Subcutaneous abdominal adipose tissue (tissue), 5 donors: ENCODE results near the gene CDKN2AIP.

Source experiments
- H3K27ac ChIP-seq: one replicate; pipeline ENCODE4 v1.7.0; 2013; ENCODE audit warnings: low read depth, mild to moderate bottlenecking, inconsistent platforms, low read length, moderate library complexity
- H3K27me3 ChIP-seq, 5 donors: one replicate each; pipeline ENCODE4 v1.7.0; 2013; ENCODE audit warnings: low read length in 5 of 5, inconsistent platforms in 1 of 5; ENCODE audit not compliant: control insufficient read depth in 5 of 5, insufficient read depth in 4 of 5
- H3K36me3 ChIP-seq, 5 donors: one replicate each; pipeline ENCODE4 v1.7.0; 2013; ENCODE audit warnings: low read length in 5 of 5; ENCODE audit not compliant: control insufficient read depth in 5 of 5, insufficient read depth in 5 of 5
- H3K4me1 ChIP-seq, 5 donors: one replicate each; pipeline ENCODE4 v1.7.0; 2013; ENCODE audit warnings: low read length in 5 of 5, mild to moderate bottlenecking in 3 of 5, moderate library complexity in 1 of 5; ENCODE audit not compliant: control insufficient read depth in 5 of 5, insufficient read depth in 5 of 5
- H3K4me3 ChIP-seq, 5 donors: one replicate each; pipeline ENCODE4 v1.7.0; 2013; ENCODE audit warnings: low read length in 5 of 5, low read depth in 1 of 5
- H3K9ac ChIP-seq, 5 donors: one replicate each; pipeline ENCODE4 v1.7.0; 2013; ENCODE audit warnings: low read length in 5 of 5, mild to moderate bottlenecking in 4 of 5, moderate library complexity in 3 of 5
- H3K9me3 ChIP-seq, 5 donors: one replicate each; pipeline ENCODE4 v1.7.0; 2013; ENCODE audit warnings: low read length in 5 of 5; ENCODE audit not compliant: control insufficient read depth in 5 of 5
- donor health status: healthy.
- donor health status: healthy.
- donor health status: healthy.
- donor health status: healthy.
- donor health status: healthy.

CDKN2AIP gene

DNA sequence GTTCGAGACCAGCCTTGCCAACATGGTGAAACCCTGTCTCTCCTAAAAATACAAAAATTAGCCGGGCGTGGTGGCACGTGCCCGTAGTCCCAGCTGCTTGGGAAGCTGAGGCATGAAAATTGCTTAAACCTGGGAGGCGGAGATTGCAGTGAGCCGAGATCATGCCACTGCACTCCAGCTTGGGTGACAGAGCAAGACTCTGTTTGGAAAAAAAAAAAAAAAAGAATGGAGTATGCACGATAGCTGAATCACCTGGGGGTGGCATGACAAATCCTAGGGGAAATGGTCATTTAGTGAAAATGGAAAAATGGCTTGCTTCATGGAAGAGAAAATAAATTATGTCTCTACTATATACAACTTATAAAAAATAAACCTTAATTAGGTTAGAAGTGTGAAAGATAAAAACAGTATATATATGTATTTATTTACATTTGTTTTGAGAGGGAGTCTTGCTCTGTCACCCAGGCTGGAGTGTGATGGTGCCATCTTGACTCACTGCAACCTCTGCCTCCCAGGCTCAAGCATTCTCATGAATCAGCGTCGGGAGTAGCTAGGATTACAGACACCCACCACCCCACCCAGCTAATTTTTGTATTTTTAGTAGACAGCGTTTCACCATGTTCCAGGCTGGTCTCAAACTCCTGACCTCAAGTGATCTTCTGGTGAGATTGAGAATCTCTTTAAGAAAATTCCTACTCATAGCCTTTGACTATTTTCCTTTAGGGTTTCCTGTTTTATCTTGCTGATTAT is 41.1 kb downstream of the CDKN2AIP start:
- H3K27ac ChIP-seq, result no peak overlapping the region
- H3K9me3 ChIP-seq, result no peaks in the 10 kb centered on the region
- H3K27me3 ChIP-seq, result no peaks in the 10 kb centered on the region
- no peak overlapping the region for H3K9ac ChIP-seq
- no peak overlapping the region for H3K4me3 ChIP-seq
- H3K4me1 ChIP-seq, result no peaks in the 10 kb centered on the region
- H3K36me3 ChIP-seq, result no peaks in the 10 kb centered on the region

DNA sequence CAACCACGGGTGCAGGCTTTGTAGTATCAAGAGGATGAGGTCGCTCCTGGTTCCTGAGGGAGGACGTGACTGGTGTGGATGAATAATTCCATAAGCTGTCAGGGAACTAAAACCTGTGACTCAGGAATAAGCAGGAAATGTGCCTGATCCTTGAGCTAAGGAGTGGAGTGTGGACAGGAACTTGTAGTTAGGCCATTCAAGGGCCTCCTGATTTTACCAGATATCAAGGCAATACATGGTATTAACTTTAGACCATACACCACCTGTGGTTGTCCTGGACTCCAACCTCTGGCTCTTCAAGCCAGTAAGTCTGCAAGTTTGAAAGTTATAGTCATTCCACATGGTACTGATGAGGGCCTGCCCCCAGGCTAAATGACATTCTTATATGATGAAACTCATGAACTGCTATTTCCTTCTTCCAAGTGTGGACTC is 48.4 kb downstream of the CDKN2AIP start:
- H3K9ac ChIP-seq, result no peak overlapping the region
- no peaks in the 10 kb centered on the region for H3K4me1 ChIP-seq
- peaks cover 0 to 17% (median 0%) of the 10 kb centered on the region in 5 donors for H3K36me3 ChIP-seq
- H3K27ac ChIP-seq, result no peak overlapping the region
- H3K9me3 ChIP-seq, result peaks cover 0 to 6% (median 3%) of the 10 kb centered on the region in 5 donors
- H3K4me3 ChIP-seq, result no peak overlapping the region
- H3K27me3 ChIP-seq, result no peaks in the 10 kb centered on the region

DNA sequence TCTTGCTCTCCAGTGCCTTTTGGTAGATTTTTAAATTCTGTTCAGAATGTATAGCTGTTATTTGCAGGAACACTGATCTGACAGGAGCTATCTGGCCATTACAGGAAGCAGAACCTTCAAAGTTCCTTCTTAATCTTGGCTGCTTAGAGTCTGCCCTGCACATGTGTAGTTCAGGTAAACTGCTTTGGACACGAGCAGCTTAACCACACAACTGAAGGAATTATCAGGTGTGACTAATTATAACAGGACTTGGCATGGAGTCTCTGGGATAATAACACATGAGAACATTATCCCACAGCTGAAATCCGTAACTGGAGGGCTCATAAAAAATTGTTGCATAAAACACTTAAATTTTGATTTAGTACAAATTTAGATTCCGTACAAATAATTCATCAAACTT is 48.8 kb downstream of the CDKN2AIP start:
- no peak overlapping the region for H3K4me3 ChIP-seq

DNA sequence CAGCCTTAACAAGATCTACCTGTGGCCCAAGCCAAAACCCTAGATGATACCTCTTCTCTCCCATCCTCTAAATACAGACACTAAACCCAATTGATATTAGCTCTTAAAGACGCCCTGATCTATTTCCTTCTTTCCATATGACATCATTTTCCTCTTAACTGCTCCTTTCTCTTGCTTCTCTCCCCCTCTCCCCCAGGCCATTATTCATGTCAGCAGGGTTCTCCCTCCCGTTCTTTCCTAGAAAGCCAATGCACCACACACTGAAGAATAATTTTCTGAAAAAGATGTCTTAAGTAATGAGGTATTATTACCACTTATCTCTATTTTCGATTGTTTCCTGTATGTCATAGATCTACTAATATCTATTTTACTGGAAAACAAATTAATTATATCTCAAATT is 50.7 kb downstream of the CDKN2AIP start:
- Histone ChIP-seq H3K36me3 (peaks cover 0 to 17% (median 0%) of the 10 kb centered on the region in 5 donors), H3K9me3 (peaks cover 0 to 6% (median 3%) of the 10 kb centered on the region in 5 donors), H3K4me3 (no peak overlapping the region), H3K4me1 (peaks cover 0 to 12% (median 9%) of the 10 kb centered on the region in 5 donors), H3K9ac (no peak overlapping the region), H3K27ac (no peak overlapping the region), H3K27me3 (no peaks in the 10 kb centered on the region)

More for the DNA sequence above, 48.8 kb downstream of the CDKN2AIP start:
- H3K27ac ChIP-seq, result no peak overlapping the region
- peaks cover 0 to 6% (median 3%) of the 10 kb centered on the region in 5 donors for H3K9me3 ChIP-seq
- H3K4me1 ChIP-seq, result no peaks in the 10 kb centered on the region
- H3K9ac ChIP-seq, result no peak overlapping the region
- H3K36me3 ChIP-seq, result peaks cover 0 to 17% (median 0%) of the 10 kb centered on the region in 5 donors
- H3K27me3 ChIP-seq, result no peaks in the 10 kb centered on the region
